ENCODE data around the gene PELI2. TPM values are rescaled to one million over a fixed set of nuclear protein-coding genes. Genes with fewer than 3 reads are reported as not detected.

Gene PELI2
- total RNA-seq, 1 donor from 2014 or later, result 32.2 TPM

GRCh38 chr14:56125772-56126636 lies 7.8 kb downstream of the PELI2 start:
- Mint-ChIP-seq H3K4me3 (ENCODE audit: low read depth) (no peak overlapping the region), H3K27me3 (peaks cover 4% of the 10 kb centered on the region), H3K4me1 (ENCODE audit: low read depth) (peaks cover 65% of the 10 kb centered on the region), H3K27ac (peak overlapping the region; percentile 91), H3K36me3 (ENCODE audit: insufficient read depth) (no peaks in the 10 kb centered on the region), H3K9me3 (ENCODE audit: low read depth) (no peaks in the 10 kb centered on the region)
- no peak for TF ChIP-seq CTCF (IDR thresholded peaks at IDR 0.05; ENCODE audit: unreplicated experiment)
- DNase-seq (ENCODE audit: low spot score, unreplicated experiment), result no peak

- Mint-ChIP-seq H3K27ac (peak overlapping the region; percentile 7), H3K27me3 (peaks cover 3% of the 10 kb centered on the region), H3K36me3 (ENCODE audit: insufficient read depth) (no peaks in the 10 kb centered on the region), H3K4me1 (ENCODE audit: low read depth) (peaks cover 65% of the 10 kb centered on the region), H3K4me3 (ENCODE audit: low read depth) (peak overlapping the region; percentile 19), H3K9me3 (ENCODE audit: low read depth) (no peaks in the 10 kb centered on the region)
- TF ChIP-seq CTCF (IDR thresholded peaks at IDR 0.05; ENCODE audit: unreplicated experiment), result no peak
- no peak for DNase-seq (ENCODE audit: low spot score, unreplicated experiment)
Observed at GRCh38 chr14:56126637-56126913, 8.4 kb downstream of the PELI2 start.

- Mint-ChIP-seq H3K27ac (peak overlapping the region; percentile 58), H3K9me3 (ENCODE audit: low read depth) (no peaks in the 10 kb centered on the region), H3K36me3 (ENCODE audit: insufficient read depth) (no peaks in the 10 kb centered on the region), H3K27me3 (no peaks in the 10 kb centered on the region), H3K4me1 (ENCODE audit: low read depth) (peaks cover 67% of the 10 kb centered on the region), H3K4me3 (ENCODE audit: low read depth) (no peak overlapping the region)
- DNase-seq (ENCODE audit: low spot score, unreplicated experiment), result no peak
- TF ChIP-seq CTCF (IDR thresholded peaks at IDR 0.05; ENCODE audit: unreplicated experiment), result no peak
Observed at GRCh38 chr14:56127156-56127555, 8.9 kb downstream of the PELI2 start.

- H3K36me3 Mint-ChIP-seq (ENCODE audit: insufficient read depth), result no peaks in the 10 kb centered on the region
- H3K27me3 Mint-ChIP-seq, result no peaks in the 10 kb centered on the region
- no peak overlapping the region for H3K27ac Mint-ChIP-seq
- no peak overlapping the region for H3K4me3 Mint-ChIP-seq (ENCODE audit: low read depth)
- no peaks in the 10 kb centered on the region for H3K9me3 Mint-ChIP-seq (ENCODE audit: low read depth)
- DNase-seq (ENCODE audit: low spot score, unreplicated experiment), result no peak
- peaks cover 70% of the 10 kb centered on the region for H3K4me1 Mint-ChIP-seq (ENCODE audit: low read depth)
- TF ChIP-seq CTCF (IDR thresholded peaks at IDR 0.05; ENCODE audit: unreplicated experiment), result no peak
Observed at GRCh38 chr14:56129092-56129491, 10.9 kb downstream of the PELI2 start.

- no peak for TF ChIP-seq CTCF (IDR thresholded peaks at IDR 0.05; ENCODE audit: unreplicated experiment)
- Mint-ChIP-seq H3K27ac (no peak overlapping the region), H3K27me3 (no peaks in the 10 kb centered on the region), H3K9me3 (ENCODE audit: low read depth) (no peaks in the 10 kb centered on the region), H3K4me1 (ENCODE audit: low read depth) (peaks cover 67% of the 10 kb centered on the region), H3K4me3 (ENCODE audit: low read depth) (no peak overlapping the region), H3K36me3 (ENCODE audit: insufficient read depth) (no peaks in the 10 kb centered on the region)
- DNase-seq (ENCODE audit: low spot score, unreplicated experiment), result no peak
Observed at GRCh38 chr14:56129933-56130332, 11.7 kb downstream of the PELI2 start.
